ENCODE measurements around the gene DUSP21. TPM values are rescaled to one million over a fixed set of nuclear protein-coding genes. Genes with fewer than 3 reads are reported as not detected.

DUSP21 gene
- total and polyA plus RNA-seq, 9 donors = not detected

Other genes with a start within 250 kb of the DUSP21 start
- gene KDM6A, start 29.2 kb downstream of the DUSP21 start, total RNA-seq = 24.3 TPM
- 10 to 100 TPM; 10.7 to 15.4 (median 13.7) TPM for gene KDM6A, start 29.2 kb downstream of the DUSP21 start, polyA plus RNA-seq (ENCODE audit: insufficient read depth in 1 of 8, insufficient read length in 8 of 8, low replicate concordance in 1 of 8)

Data from muscle of leg (tissue), 9 donors.